HepG2 (cell line): ENCODE results near the gene NR2C1. TPM values are rescaled to one million over a fixed set of nuclear protein-coding genes. Genes with fewer than 3 reads are reported as not detected.

Source experiments
- ATAC-seq: fragments of 200-7000 bp; cut with Tn5 transposase; 3 replicates; pipeline ENCODE4 v1.9.1; 2020; ENCODE audit warnings: mild to moderate bottlenecking, moderate library complexity
- BruUV-seq: library from RNA; stranded (reverse); fragments of 400-500 nt; replicated peaks from 2 replicates; lab custom pipeline; 2021; lab: Mats Ljungman, UMichigan
- CTCF ChIA-PET: fragments of 300-600 bp; formaldehyde crosslinking; extraction: SDS; loops from one replicate; lab custom pipeline; 2021; ENCODE audit warnings: low total read pairs, inconsistent platforms, low intra/inter-chr PET ratio; lab: Yijun Ruan, JAX
- POLR2A ChIA-PET: fragments of 350-600 bp; sonication (Branson Sonifier 250); formaldehyde crosslinking; loops from one replicate; lab custom pipeline; 2020; ENCODE audit warnings: antibody characterized with exemption, inconsistent platforms; lab: Yijun Ruan, JAX
- DNase-seq: peaks from one replicate; pipeline ENCODE4 v3.0.0-alpha.2; 2015; ENCODE audit warnings: low spot score
- FAIRE-seq: peaks from 3 replicates; lab custom pipeline; 2011; peaks lifted over from hg19 to GRCh38; lab: Jason Lieb, UNC
- H2AFZ ChIP-seq: one replicate; pipeline ENCODE4 v1.6.1; 2011; ENCODE audit warnings: low read length, inconsistent platforms
- H3K27ac ChIP-seq: fragments of 300-600 bp; 3 replicates; pipeline ENCODE4 v1.8.0; 2011; ENCODE audit warnings: mixed run types, mild to moderate bottlenecking, mixed read lengths, low read length, inconsistent platforms; ENCODE audit not compliant: insufficient read depth; ENCODE audit errors: extremely low read length
- H3K27me3 ChIP-seq, 2 experiments: fragments of 200-600 bp in 1 of 2; 2 replicates in 1 of 2; 3 replicates in 1 of 2; pipeline versions ENCODE4 v1.6.0 to v1.8.0; 2011; ENCODE audit warnings: low read length in 2 of 2, mild to moderate bottlenecking in 2 of 2, moderate library complexity in 2 of 2, inconsistent platforms in 1 of 2; ENCODE audit not compliant: insufficient read depth in 2 of 2, control insufficient read depth in 1 of 2
- H3K36me3 ChIP-seq, 2 experiments: fragments of 200-600 bp in 1 of 2; replicated peaks in 1 of 2; 2 replicates in 1 of 2; 3 replicates in 1 of 2; pipeline versions ENCODE4 v1.5.1 to v1.8.0; 2011; ENCODE audit warnings: low read length in 2 of 2, inconsistent platforms in 1 of 2; ENCODE audit not compliant: insufficient read depth in 2 of 2, control insufficient read depth in 1 of 2
- H3K4me1 ChIP-seq: 2 replicates; pipeline ENCODE4 v1.5.1; 2012; ENCODE audit warnings: low read length, inconsistent platforms; ENCODE audit not compliant: insufficient read depth
- H3K4me2 ChIP-seq: 2 replicates; pipeline ENCODE4 v1.6.0; 2011; ENCODE audit warnings: low read depth, low read length, inconsistent platforms
- H3K4me3 ChIP-seq, 3 experiments: fragments of 200-600 bp in 1 of 3; sonication (generic), shearing (Covaris generic) in 1 of 3; replicated peaks in 1 of 3; 2 replicates each; pipeline ENCODE4 v1.5.1; 2011 to 2016; ENCODE audit warnings: low read length in 3 of 3, inconsistent platforms in 2 of 3, low read depth in 2 of 3, mild to moderate bottlenecking in 2 of 3, control low read depth in 1 of 3, mixed read lengths in 1 of 3; ENCODE audit not compliant: insufficient read depth in 1 of 3
- H3K79me2 ChIP-seq: one replicate; pipeline ENCODE4 v1.6.1; 2011; ENCODE audit warnings: low read length, inconsistent platforms; ENCODE audit not compliant: insufficient read depth
- H3K9ac ChIP-seq: 2 replicates; pipeline ENCODE4 v1.6.0; 2011; ENCODE audit warnings: mild to moderate bottlenecking, low read depth, low read length, inconsistent platforms; ENCODE audit not compliant: insufficient read depth
- H3K9me3 ChIP-seq: 2 replicates; pipeline ENCODE4 v1.5.1; 2012; ENCODE audit warnings: mild to moderate bottlenecking, low read length
- H4K20me1 ChIP-seq: 2 replicates; pipeline ENCODE4 v1.6.0; 2011; ENCODE audit warnings: inconsistent platforms, mild to moderate bottlenecking, low read length, moderate library complexity; ENCODE audit not compliant: insufficient read depth
- BCL6 ChIP-seq: IDR thresholded peaks from 2 replicates; pipeline ENCODE4 v1.6.1; 2016; ENCODE audit warnings: missing genetic modification reagents, missing compliant biosample characterization
- KDM4B ChIP-seq: sonication (generic); formaldehyde crosslinking; IDR thresholded peaks from 2 replicates; pipeline ENCODE4 v1.4.0; 2020; ENCODE audit warnings: missing genetic modification reagents
- MIXL1 ChIP-seq: IDR thresholded peaks from 2 replicates; pipeline ENCODE4 v1.6.1; 2016
- NCOR1 ChIP-seq: fragments of 200-600 bp; sonication (generic); IDR thresholded peaks from 2 replicates; pipeline ENCODE4 v1.7.0; 2017; ENCODE audit warnings: antibody characterized with exemption, low read length, borderline replicate concordance
- NPAS2 ChIP-seq: sonication (generic); formaldehyde crosslinking; IDR thresholded peaks from 2 replicates; pipeline ENCODE4 v1.8.0; 2022; ENCODE audit warnings: mild to moderate bottlenecking, missing genetic modification reagents, borderline replicate concordance
- POLR2AphosphoS5 ChIP-seq: IDR thresholded peaks from 2 replicates; pipeline ENCODE4 v1.6.1; 2012; ENCODE audit warnings: low read depth, low read length
- RBM22 ChIP-seq: fragments of 200-400 bp; formaldehyde crosslinking; optimal IDR thresholded peaks from 2 replicates; pipeline ENCODE3; 2017; ENCODE audit warnings: mild to moderate bottlenecking, low read length, moderate library complexity
- SP2 ChIP-seq: sonication (generic); formaldehyde crosslinking; IDR thresholded peaks from 2 replicates; pipeline ENCODE4 v1.5.1; 2020; ENCODE audit warnings: mild to moderate bottlenecking, missing genetic modification reagents
- STAT5B ChIP-seq: sonication (generic); formaldehyde crosslinking; IDR thresholded peaks from 2 replicates; pipeline ENCODE4 v1.4.0; 2020; ENCODE audit warnings: missing genetic modification reagents
- ZBTB1 ChIP-seq: sonication (generic); formaldehyde crosslinking; IDR thresholded peaks from 2 replicates; pipeline ENCODE4 v1.4.0; 2020; ENCODE audit warnings: missing genetic modification reagents, borderline replicate concordance
- ZNF546 ChIP-seq: sonication (generic); formaldehyde crosslinking; conservative IDR thresholded peaks from 2 replicates; pipeline ENCODE4 v1.8.1; 2023; ENCODE audit warnings: mild to moderate bottlenecking, missing genetic modification reagents
- ZNF572 ChIP-seq: sonication (generic); formaldehyde crosslinking; IDR thresholded peaks from 2 replicates; pipeline ENCODE4 v1.5.1; 2020; ENCODE audit warnings: mild to moderate bottlenecking, missing genetic modification reagents
- ZNF781 ChIP-seq: sonication (generic); formaldehyde crosslinking; IDR thresholded peaks from 2 replicates; pipeline ENCODE4 v1.5.1; 2020; ENCODE audit warnings: borderline replicate concordance, mild to moderate bottlenecking, missing genetic modification reagents; ENCODE audit errors: not compliant biosample characterization
- WGBS: methylation state at CpG from one replicate; pipeline ENCODE4 v1.1.6; 2017; ENCODE audit warnings: low lambda C conversion rate; 5-methylcytosine and 5-hydroxymethylcytosine counted together
- in situ Hi-C: cut with HindIII; loops from 2 replicates; pipeline ENCODE4 v1.10.0; 2017; ENCODE audit warnings: low pct_unique_long_range_greater_than_20kb; ENCODE audit not compliant: extremely low pct_ligation_motif_present
- intact Hi-C: fragments of 100-400 bp; cut with micrococcal nuclease; formaldehyde crosslinking; loops from one replicate; pipeline ENCODE4 v1.10.0; 2022; ENCODE audit not compliant: unreplicated experiment
- polyA plus RNA-seq, 8 experiments: library from polyadenylated mRNA; depleted of rRNA in 3 of 8; stranded (reverse) in 7 of 8; unstranded in 1 of 8; fragments of >200 nt; fragmentation: Illumina TruSeq in 4 of 8; extraction: Trizol in 4 of 8; gene quantifications; 2 replicates each; pipeline versions ENCODE4 v1.2.1 to v1.2.3, GENCODE V29; 2011 to 2016; ENCODE audit warnings: low read depth in 4 of 8, missing spikeins in 1 of 8, mixed read lengths in 1 of 8; ENCODE audit not compliant: insufficient read depth in 1 of 8
- total RNA-seq, 5 experiments: library from RNA; depleted of rRNA; stranded (reverse); fragments of >200 nt; fragmentation: Illumina TruSeq; extraction: Trizol; gene quantifications; 2 replicates each; pipeline ENCODE4 v1.2.3, GENCODE V29; 2016; ENCODE audit warnings: low read depth in 1 of 5
- TF ChIP-seq, protein P1 (sequence below): sonication (generic); formaldehyde crosslinking; conservative IDR thresholded peaks from 2 replicates; pipeline ENCODE4 v1.4.0; 2020; ENCODE audit warnings: mild to moderate bottlenecking, missing genetic modification reagents, moderate library complexity
- TF ChIP-seq, protein P2 (sequence below): sonication (generic); formaldehyde crosslinking; IDR thresholded peaks from 2 replicates; pipeline ENCODE4 v1.8.1; 2023; ENCODE audit warnings: mild to moderate bottlenecking, missing genetic modification reagents, borderline replicate concordance
- TF ChIP-seq, protein P3 (sequence below): sonication (generic); formaldehyde crosslinking; IDR thresholded peaks from 2 replicates; pipeline ENCODE4 v1.5.1; 2020; ENCODE audit warnings: mild to moderate bottlenecking, missing genetic modification reagents, borderline replicate concordance

NR2C1 gene
- total and polyA plus RNA-seq, 2 of the 13 experiments (the other 11 are each of a cell fraction or from before 2014, with no cell fraction given) = 38.0 to 70.8 TPM

DNA sequence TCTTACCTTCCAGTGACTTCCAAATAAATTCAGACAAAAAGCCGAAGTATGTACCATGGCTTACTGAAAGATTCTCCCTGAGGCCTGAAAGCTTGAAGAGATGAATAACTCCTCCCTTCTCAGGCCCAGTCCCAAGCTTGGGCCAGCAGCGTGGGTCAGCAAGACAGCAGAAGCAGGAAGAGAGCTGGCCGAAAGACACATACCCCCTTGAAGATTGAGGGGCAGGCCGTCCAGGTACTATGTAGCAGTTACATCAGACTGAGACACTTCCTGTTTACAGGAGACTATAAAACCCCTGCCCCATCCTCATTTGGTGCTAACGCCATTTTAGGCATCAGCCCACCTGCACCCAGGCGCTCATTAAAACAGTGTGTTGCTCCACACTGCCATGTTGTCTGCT lies 84.9 kb downstream of the NR2C1 start (continued):
- TF ChIP-seq, protein P1, sequence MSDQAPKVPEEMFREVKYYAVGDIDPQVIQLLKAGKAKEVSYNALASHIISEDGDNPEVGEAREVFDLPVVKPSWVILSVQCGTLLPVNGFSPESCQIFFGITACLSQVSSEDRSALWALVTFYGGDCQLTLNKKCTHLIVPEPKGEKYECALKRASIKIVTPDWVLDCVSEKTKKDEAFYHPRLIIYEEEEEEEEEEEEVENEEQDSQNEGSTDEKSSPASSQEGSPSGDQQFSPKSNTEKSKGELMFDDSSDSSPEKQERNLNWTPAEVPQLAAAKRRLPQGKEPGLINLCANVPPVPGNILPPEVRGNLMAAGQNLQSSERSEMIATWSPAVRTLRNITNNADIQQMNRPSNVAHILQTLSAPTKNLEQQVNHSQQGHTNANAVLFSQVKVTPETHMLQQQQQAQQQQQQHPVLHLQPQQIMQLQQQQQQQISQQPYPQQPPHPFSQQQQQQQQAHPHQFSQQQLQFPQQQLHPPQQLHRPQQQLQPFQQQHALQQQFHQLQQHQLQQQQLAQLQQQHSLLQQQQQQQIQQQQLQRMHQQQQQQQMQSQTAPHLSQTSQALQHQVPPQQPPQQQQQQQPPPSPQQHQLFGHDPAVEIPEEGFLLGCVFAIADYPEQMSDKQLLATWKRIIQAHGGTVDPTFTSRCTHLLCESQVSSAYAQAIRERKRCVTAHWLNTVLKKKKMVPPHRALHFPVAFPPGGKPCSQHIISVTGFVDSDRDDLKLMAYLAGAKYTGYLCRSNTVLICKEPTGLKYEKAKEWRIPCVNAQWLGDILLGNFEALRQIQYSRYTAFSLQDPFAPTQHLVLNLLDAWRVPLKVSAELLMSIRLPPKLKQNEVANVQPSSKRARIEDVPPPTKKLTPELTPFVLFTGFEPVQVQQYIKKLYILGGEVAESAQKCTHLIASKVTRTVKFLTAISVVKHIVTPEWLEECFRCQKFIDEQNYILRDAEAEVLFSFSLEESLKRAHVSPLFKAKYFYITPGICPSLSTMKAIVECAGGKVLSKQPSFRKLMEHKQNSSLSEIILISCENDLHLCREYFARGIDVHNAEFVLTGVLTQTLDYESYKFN (CRISPR knock-in tag) = no peak
- TF ChIP-seq, protein P2, sequence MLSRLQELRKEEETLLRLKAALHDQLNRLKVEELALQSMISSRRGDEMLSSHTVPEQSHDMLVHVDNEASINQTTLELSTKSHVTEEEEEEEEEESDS (CRISPR knock-in tag) = no peak
- no peak for TF ChIP-seq ZNF546 (CRISPR knock-in tag)

DNA sequence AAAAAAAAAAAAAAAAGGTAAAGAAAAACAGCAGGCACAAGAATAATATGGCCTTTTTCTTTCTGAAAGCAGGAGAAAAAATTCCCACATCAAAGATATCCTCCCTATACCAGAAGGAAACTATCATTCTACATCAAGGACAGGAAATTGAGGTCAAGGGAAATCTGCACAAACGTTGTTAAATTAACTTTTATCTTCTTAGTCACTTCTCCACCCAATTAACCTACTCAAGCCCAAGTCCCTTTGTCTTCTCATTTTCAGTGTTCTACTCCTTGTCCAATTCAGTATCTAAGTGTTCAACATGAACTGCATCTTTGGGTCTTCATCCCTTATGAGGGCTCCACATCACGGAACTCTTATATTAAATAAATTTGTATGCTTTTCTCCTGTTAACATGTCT lies 85.6 kb downstream of the NR2C1 start:
- FAIRE-seq (no peak), ATAC-seq (no peak), DNase-seq (no peak)
- intact Hi-C loops (no loop called here), in situ Hi-C loops (no loop called here)
- no peak overlapping the region for H3K9ac ChIP-seq
- H3K9me3 ChIP-seq = no peaks in the 10 kb centered on the region
- no peak overlapping the region for H3K4me3 ChIP-seq
- peaks cover 3 to 33% of the 10 kb centered on the region in 2 experiments for H3K36me3 ChIP-seq
- WGBS = 91% methylated on average over 2 of the region's 2 CpGs
- no peak overlapping the region for H3K27ac ChIP-seq
- no peak overlapping the region for H3K4me2 ChIP-seq
- H4K20me1 ChIP-seq = no peaks in the 10 kb centered on the region
- H2AFZ ChIP-seq = no peak overlapping the region
- POLR2A ChIA-PET = no interaction called here
- no peaks in the 10 kb centered on the region for H3K27me3 ChIP-seq
- H3K79me2 ChIP-seq = peaks cover 3% of the 10 kb centered on the region
- CTCF ChIA-PET = no interaction called here
- BruUV-seq = no TSS peak
- no peaks in the 10 kb centered on the region for H3K4me1 ChIP-seq
- TF ChIP-seq NPAS2 (CRISPR knock-in tag) (no peak), NCOR1 (no peak), BCL6 (CRISPR knock-in tag) (no peak), SP2 (CRISPR knock-in tag) (no peak), ZNF572 (CRISPR knock-in tag) (no peak), MIXL1 (no peak), KDM4B (CRISPR knock-in tag) (no peak), POLR2AphosphoS5 (no peak), STAT5B (no peak), RBM22 (no peak), ZNF781 (no peak), ZBTB1 (CRISPR knock-in tag) (no peak)
- TF ChIP-seq, protein P3, sequence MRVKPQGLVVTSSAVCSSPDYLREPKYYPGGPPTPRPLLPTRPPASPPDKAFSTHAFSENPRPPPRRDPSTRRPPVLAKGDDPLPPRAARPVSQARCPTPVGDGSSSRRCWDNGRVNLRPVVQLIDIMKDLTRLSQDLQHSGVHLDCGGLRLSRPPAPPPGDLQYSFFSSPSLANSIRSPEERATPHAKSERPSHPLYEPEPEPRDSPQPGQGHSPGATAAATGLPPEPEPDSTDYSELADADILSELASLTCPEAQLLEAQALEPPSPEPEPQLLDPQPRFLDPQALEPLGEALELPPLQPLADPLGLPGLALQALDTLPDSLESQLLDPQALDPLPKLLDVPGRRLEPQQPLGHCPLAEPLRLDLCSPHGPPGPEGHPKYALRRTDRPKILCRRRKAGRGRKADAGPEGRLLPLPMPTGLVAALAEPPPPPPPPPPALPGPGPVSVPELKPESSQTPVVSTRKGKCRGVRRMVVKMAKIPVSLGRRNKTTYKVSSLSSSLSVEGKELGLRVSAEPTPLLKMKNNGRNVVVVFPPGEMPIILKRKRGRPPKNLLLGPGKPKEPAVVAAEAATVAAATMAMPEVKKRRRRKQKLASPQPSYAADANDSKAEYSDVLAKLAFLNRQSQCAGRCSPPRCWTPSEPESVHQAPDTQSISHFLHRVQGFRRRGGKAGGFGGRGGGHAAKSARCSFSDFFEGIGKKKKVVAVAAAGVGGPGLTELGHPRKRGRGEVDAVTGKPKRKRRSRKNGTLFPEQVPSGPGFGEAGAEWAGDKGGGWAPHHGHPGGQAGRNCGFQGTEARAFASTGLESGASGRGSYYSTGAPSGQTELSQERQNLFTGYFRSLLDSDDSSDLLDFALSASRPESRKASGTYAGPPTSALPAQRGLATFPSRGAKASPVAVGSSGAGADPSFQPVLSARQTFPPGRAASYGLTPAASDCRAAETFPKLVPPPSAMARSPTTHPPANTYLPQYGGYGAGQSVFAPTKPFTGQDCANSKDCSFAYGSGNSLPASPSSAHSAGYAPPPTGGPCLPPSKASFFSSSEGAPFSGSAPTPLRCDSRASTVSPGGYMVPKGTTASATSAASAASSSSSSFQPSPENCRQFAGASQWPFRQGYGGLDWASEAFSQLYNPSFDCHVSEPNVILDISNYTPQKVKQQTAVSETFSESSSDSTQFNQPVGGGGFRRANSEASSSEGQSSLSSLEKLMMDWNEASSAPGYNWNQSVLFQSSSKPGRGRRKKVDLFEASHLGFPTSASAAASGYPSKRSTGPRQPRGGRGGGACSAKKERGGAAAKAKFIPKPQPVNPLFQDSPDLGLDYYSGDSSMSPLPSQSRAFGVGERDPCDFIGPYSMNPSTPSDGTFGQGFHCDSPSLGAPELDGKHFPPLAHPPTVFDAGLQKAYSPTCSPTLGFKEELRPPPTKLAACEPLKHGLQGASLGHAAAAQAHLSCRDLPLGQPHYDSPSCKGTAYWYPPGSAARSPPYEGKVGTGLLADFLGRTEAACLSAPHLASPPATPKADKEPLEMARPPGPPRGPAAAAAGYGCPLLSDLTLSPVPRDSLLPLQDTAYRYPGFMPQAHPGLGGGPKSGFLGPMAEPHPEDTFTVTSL (CRISPR knock-in tag) = no peak
